Naive thymus-derived CD4-positive, alpha-beta T cell (primary cell): ENCODE measurements around the gene LMNB1. TPM values are rescaled to one million over a fixed set of nuclear protein-coding genes. Genes with fewer than 3 reads are reported as not detected.
"Not testable (repeated sequence)": the region's sequence is repeated elsewhere in the genome, so short reads cannot be mapped to it uniquely, and the experiment has no call there.

Experiments
- ATAC-seq: fragments of 150-1000 bp; cut with Tn5 transposase; 2 replicates; pipeline ENCODE4 v1.10.0; 2021; ENCODE audit warnings: mild to moderate bottlenecking, moderate library complexity
- CTCF ChIA-PET: fragments of 350-600 bp; sonication (Branson Sonifier 250); formaldehyde crosslinking; loops from one replicate; lab custom pipeline; 2021; ENCODE audit warnings: antibody characterized with exemption; lab: Charles Lee
- POLR2A ChIA-PET: fragments of 350-600 bp; sonication (Branson Sonifier 250); formaldehyde crosslinking; loops from one replicate; lab custom pipeline; 2021; ENCODE audit warnings: antibody characterized with exemption, inconsistent platforms; lab: Charles Lee
- DNase-seq, 9 donors: peaks; one replicate each; pipeline versions ENCODE4 v3.0.0 to v3.0.0-alpha.2; 2020 to 2022; ENCODE audit warnings: mixed read lengths in 1 of 9
- H3K27ac ChIP-seq: one replicate; pipeline ENCODE4 v1.7.0; 2013; ENCODE audit warnings: mild to moderate bottlenecking, low read depth, low read length, moderate library complexity
- H3K27me3 ChIP-seq, 2 donors: one replicate each; pipeline ENCODE4 v1.7.0; 2013; ENCODE audit warnings: low read length in 2 of 2, mild to moderate bottlenecking in 2 of 2, moderate library complexity in 2 of 2; ENCODE audit not compliant: control insufficient read depth in 2 of 2, insufficient read depth in 2 of 2
- H3K36me3 ChIP-seq, 3 experiments: 1 replicate in 2 of 3; 2 replicates in 1 of 3; pipeline ENCODE4 v1.7.0; 2013; ENCODE audit warnings: low read length in 3 of 3, mild to moderate bottlenecking in 3 of 3, moderate library complexity in 1 of 3; ENCODE audit not compliant: insufficient read depth in 3 of 3, control insufficient read depth in 2 of 3
- H3K4me1 ChIP-seq, 2 donors: one replicate each; pipeline ENCODE4 v1.7.0; 2013; ENCODE audit warnings: low read length in 2 of 2, mild to moderate bottlenecking in 2 of 2, moderate library complexity in 1 of 2; ENCODE audit not compliant: control insufficient read depth in 2 of 2, insufficient read depth in 2 of 2
- H3K4me3 ChIP-seq: 2 replicates; pipeline ENCODE4 v1.7.0; 2013; ENCODE audit warnings: mild to moderate bottlenecking, low read length
- H3K9me3 ChIP-seq, 3 experiments: 1 replicate in 2 of 3; 2 replicates in 1 of 3; pipeline ENCODE4 v1.7.0; 2013; ENCODE audit warnings: low read length in 3 of 3; ENCODE audit not compliant: control insufficient read depth in 2 of 3
- H3K27ac Mint-ChIP-seq, 9 donors: one replicate each; pipeline ENCODE4 v1.8.0; 2020 to 2022; ENCODE audit warnings: mixed read lengths in 9 of 9, mild to moderate bottlenecking in 8 of 9, moderate library complexity in 5 of 9, inconsistent platforms in 2 of 9
- H3K27me3 Mint-ChIP-seq, 5 donors: one replicate each; pipeline ENCODE4 v1.8.0; 2021 to 2022; ENCODE audit warnings: mixed read lengths in 5 of 5, mild to moderate bottlenecking in 1 of 5
- H3K36me3 Mint-ChIP-seq, 5 donors: one replicate each; pipeline ENCODE4 v1.8.0; 2020 to 2022; ENCODE audit warnings: mixed read lengths in 5 of 5, mild to moderate bottlenecking in 3 of 5, inconsistent platforms in 1 of 5
- H3K4me1 Mint-ChIP-seq, 7 donors: one replicate each; pipeline ENCODE4 v1.8.0; 2020 to 2022; ENCODE audit warnings: mixed read lengths in 7 of 7, mild to moderate bottlenecking in 3 of 7, inconsistent platforms in 1 of 7
- H3K4me3 Mint-ChIP-seq, 10 donors: one replicate each; pipeline ENCODE4 v1.8.0; 2020 to 2022; ENCODE audit warnings: mild to moderate bottlenecking in 10 of 10, mixed read lengths in 10 of 10, moderate library complexity in 6 of 10, inconsistent platforms in 2 of 10
- H3K9me3 Mint-ChIP-seq, 11 donors: one replicate each; pipeline ENCODE4 v1.8.0; 2020 to 2022; ENCODE audit warnings: mixed read lengths in 11 of 11, mild to moderate bottlenecking in 4 of 11, inconsistent platforms in 1 of 11, moderate library complexity in 1 of 11
- intact Hi-C, 2 donors: fragments of 100-400 bp; cut with micrococcal nuclease; formaldehyde crosslinking; loops; one replicate each; pipeline ENCODE4 v1.15.1; 2023
- polyA plus RNA-seq, 2 donors: library from polyadenylated mRNA; unstranded; fragments of 300-500 nt; fragmentation: Illumina TruSeq; gene quantifications; one replicate each; pipeline ENCODE4 v1.2.3, GENCODE V29; 2021
- total RNA-seq, 6 experiments: library from RNA in 5 of 6; stranded (reverse) in 5 of 6; gene quantifications; 1 replicate in 5 of 6; 2 replicates in 1 of 6; pipeline ENCODE4 v1.2.3 and lab custom pipeline; 2021 to 2026

Gene LMNB1, protein sequence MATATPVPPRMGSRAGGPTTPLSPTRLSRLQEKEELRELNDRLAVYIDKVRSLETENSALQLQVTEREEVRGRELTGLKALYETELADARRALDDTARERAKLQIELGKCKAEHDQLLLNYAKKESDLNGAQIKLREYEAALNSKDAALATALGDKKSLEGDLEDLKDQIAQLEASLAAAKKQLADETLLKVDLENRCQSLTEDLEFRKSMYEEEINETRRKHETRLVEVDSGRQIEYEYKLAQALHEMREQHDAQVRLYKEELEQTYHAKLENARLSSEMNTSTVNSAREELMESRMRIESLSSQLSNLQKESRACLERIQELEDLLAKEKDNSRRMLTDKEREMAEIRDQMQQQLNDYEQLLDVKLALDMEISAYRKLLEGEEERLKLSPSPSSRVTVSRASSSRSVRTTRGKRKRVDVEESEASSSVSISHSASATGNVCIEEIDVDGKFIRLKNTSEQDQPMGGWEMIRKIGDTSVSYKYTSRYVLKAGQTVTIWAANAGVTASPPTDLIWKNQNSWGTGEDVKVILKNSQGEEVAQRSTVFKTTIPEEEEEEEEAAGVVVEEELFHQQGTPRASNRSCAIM
- 100 to 1,000 TPM in 1 of 5 experiments, 10 to 100 TPM in 4; 20.8 to 218 (median 32.6) TPM for total RNA-seq
- 10 to 100 TPM; 10.5 to 11.3 TPM for polyA plus RNA-seq
- total RNA-seq (lab: John Stamatoyannopoulos, UW), result 32.6 reads per million, percentile 62 among the genes with 10 or more reads in this experiment

DNA sequence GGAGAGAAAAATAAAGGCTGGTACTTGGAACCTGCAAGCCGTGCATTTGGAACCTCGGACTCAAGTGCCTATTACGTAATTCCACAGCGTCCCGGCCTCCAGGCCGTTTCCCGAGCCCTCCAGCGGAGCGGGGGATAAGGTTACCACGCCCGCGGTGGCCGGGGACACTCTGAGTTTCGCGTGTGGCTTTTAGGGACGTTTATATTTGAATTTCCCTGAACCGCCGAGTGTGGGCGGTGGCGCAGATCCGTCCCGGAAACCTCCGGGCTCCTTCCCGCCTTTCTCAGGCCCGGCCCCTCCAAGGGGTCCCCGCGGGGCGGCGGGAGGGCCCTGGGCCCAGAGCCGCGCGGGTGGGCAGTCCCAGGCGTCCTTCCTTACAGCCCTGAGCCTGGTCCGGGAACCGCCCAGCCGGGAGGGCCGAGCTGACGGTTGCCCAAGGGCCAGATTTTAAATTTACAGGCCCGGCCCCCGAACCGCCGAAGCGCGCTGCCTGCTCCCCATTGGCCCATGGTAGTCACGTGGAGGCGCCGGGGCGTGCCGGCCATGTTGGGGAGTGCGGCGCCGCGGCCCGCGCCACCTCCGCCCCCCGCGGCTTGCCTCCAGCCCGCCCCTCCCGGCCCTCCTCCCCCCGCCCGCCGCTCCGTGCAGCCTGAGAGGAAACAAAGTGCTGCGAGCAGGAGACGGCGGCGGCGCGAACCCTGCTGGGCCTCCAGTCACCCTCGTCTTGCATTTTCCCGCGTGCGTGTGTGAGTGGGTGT lies at the start of gene LMNB1:
LMNB1 (plus strand) TSS at position 638 of the 758 bp plus-strand sequence. CDS start 373 bp downstream, outside the sequence.
- no peaks in the 10 kb centered on the region for H3K27me3 ChIP-seq
- H3K36me3 ChIP-seq, result peaks cover 0 to 10% (median 0%) of the 10 kb centered on the region in 3 experiments
- DNase-seq, result peak; percentile 90 to 98 (median 94)
- peaks cover 18 to 22% of the 10 kb centered on the region in 2 donors for H3K4me1 ChIP-seq
- no peaks in the 10 kb centered on the region for H3K9me3 ChIP-seq
- H3K4me1 Mint-ChIP-seq, result peaks cover 6 to 31% (median 25%) of the 10 kb centered on the region in 7 donors
- H3K36me3 Mint-ChIP-seq, result peaks cover 0 to 12% (median 0%) of the 10 kb centered on the region in 5 donors
- H3K4me3 Mint-ChIP-seq, result peak within 1 kb of the TSS; percentile 89 to 97 (median 96)
- H3K4me3 ChIP-seq, result peak within 1 kb of the TSS; percentile 93
- peak; percentile 86 for ATAC-seq
- H3K27me3 Mint-ChIP-seq, result no peaks in the 10 kb centered on the region
- no peaks in the 10 kb centered on the region for H3K9me3 Mint-ChIP-seq
- ChIA-PET CTCF (interaction anchor here (1.2 to 6.0 kb wide), 2 partner anchors 99 to 169 kb away, joined by 3 to 95 read pairs; no protein-coding TSS in a partner anchor), POLR2A (interaction anchor here (0.8 to 3.1 kb wide), 15 partner anchors 10 to 452 kb away, joined by 3 to 31 read pairs (median 7); partner anchors contain the start of genes ALDH7A1 and MARCHF3)
- peak within 1 kb of the TSS; percentile 97 for H3K27ac ChIP-seq
- intact Hi-C loops, result loop anchor here (1.0 to 10.0 kb wide), 15 partner anchors 14 to 1307 kb away; partner anchors contain the start of genes GRAMD2B (in 2 of the 2), C5orf63 (in 1 of the 2) and SLC12A2 (in 1 of the 2)
- peak within 1 kb of the TSS; percentile 91 to 99 (median 95) for H3K27ac Mint-ChIP-seq

DNA sequence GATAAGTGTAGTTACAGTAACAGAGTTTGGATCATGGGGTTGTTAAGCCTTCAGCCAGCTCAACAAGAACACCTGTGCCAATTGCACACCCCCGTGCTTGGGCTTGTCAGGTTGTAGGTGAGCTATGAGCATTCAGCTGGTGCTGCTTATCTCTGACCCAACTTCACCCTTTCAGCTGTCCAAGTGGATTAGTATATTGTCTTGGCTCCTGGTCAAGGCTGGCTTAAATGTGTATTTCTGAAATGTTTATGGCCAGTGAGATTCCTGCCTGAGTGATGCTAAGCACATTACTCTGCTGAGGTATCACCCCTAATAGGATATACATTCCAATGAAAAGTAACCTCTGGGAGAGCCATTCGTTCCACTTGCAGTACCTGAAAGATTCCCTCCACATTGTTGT lies 44.2 kb upstream of the LMNB1 start:
- Histone ChIP-seq H3K36me3 (no peaks in the 10 kb centered on the region), H3K27me3 (no peaks in the 10 kb centered on the region), H3K9me3 (no peaks in the 10 kb centered on the region), H3K4me1 (no peaks in the 10 kb centered on the region), H3K27ac (no peak overlapping the region), H3K4me3 (no peak overlapping the region)
- intact Hi-C loops, result loop anchor here in 1 of 2 donors (5.0 kb wide), 1 partner anchor 45 kb away; the partner anchor contains the start of gene LMNB1
- ATAC-seq (no peak), DNase-seq (no peak)
- Mint-ChIP-seq H3K4me3 (no peak overlapping the region), H3K4me1 (peaks cover 0 to 12% (median 5%) of the 10 kb centered on the region in 7 donors), H3K27me3 (peaks cover 0 to 1% (median 0%) of the 10 kb centered on the region in 5 donors), H3K9me3 (no peaks in the 10 kb centered on the region), H3K27ac (no peak overlapping the region), H3K36me3 (no peaks in the 10 kb centered on the region)
- ChIA-PET POLR2A (no interaction called here), CTCF (no interaction called here)

DNA sequence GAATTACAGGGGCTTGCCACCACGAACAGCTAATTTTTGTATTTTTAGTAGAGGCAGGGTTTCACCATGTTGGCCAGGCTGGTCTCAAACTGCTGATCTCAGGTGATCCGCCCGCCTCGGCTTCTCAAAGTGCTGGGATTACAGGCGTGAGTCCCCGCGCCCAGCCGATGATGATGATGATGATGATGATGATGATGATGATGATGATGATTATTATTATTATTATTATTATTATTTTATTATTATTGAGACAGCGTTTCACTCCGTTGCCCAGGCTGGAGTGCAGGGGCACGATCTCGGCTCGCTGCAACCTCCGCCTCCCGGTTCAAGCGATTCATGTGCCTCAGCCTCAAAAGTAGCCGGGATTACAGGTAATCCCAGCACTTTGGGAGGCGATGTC lies 42.4 kb upstream of the LMNB1 start:
- H3K27me3 ChIP-seq, ATAC-seq, H3K4me3 Mint-ChIP-seq, H3K36me3 Mint-ChIP-seq, H3K27ac Mint-ChIP-seq, H3K9me3 ChIP-seq, H3K27ac ChIP-seq, POLR2A ChIA-PET, H3K27me3 Mint-ChIP-seq, H3K4me3 ChIP-seq, H3K36me3 ChIP-seq, H3K4me1 ChIP-seq, H3K9me3 Mint-ChIP-seq, DNase-seq, CTCF ChIA-PET: not testable (repeated sequence)
- intact Hi-C loops, result loop anchor here in 1 of 2 donors (5.0 kb wide), 1 partner anchor 43 kb away; the partner anchor contains the start of gene LMNB1
- peaks cover 0 to 12% (median 5%) of the 10 kb centered on the region in 7 donors for H3K4me1 Mint-ChIP-seq

DNA sequence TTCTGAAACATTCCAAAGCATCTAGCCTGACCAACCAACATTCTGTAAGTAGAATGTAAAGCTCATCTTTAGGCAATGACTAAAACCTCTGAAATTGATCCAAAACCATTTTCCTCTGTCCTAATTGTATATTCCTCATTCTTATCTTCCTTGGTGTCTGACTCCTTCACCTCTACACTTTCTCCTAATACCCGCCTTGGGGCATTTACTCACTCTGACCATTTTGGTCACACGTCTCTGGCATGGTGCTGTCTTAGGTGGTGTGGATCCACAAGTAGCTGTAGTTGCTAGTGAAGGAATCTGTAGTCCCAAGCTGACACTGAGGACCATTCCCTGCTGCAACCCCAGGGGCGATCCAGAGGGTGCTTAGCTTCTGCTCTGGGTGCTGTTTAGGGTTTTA lies 40.8 kb upstream of the LMNB1 start:
- H3K36me3 Mint-ChIP-seq, result no peaks in the 10 kb centered on the region
- no peaks in the 10 kb centered on the region for H3K36me3 ChIP-seq
- no peak overlapping the region for H3K27ac ChIP-seq
- H3K27me3 ChIP-seq, result no peaks in the 10 kb centered on the region
- ChIA-PET POLR2A (no interaction called here), CTCF (no interaction called here)
- no peak overlapping the region for H3K27ac Mint-ChIP-seq
- H3K9me3 Mint-ChIP-seq, result no peaks in the 10 kb centered on the region
- intact Hi-C loops, result no loop called here
- H3K9me3 ChIP-seq, result no peaks in the 10 kb centered on the region
- H3K27me3 Mint-ChIP-seq, result peaks cover 0 to 5% (median 2%) of the 10 kb centered on the region in 5 donors
- peaks cover 0 to 1% (median 0%) of the 10 kb centered on the region in 7 donors for H3K4me1 Mint-ChIP-seq
- DNase-seq, result no peak
- ATAC-seq, result no peak
- no peak overlapping the region for H3K4me3 Mint-ChIP-seq
- no peak overlapping the region for H3K4me3 ChIP-seq
- H3K4me1 ChIP-seq, result no peaks in the 10 kb centered on the region

DNA sequence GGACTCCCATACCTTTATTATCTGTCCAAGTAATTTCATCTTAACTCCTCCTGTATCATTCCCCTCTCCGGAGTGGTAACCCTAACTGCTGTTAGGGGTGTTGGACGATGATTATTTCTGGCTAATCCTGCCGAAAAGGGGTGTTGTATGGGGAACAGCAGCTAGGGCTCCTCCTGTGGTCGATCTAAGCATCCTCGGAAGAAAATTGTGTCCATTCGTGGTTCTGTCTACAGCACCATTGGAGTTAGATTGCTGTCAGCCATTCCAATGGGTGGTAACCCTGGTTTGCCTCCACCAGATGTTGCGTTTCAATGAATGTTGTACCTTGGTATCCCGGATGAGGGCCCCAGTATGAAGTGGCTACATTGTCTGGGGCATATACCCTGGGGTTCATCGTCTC lies 35.6 kb upstream of the LMNB1 start:
- no peaks in the 10 kb centered on the region for H3K9me3 ChIP-seq
- H3K36me3 Mint-ChIP-seq, result no peaks in the 10 kb centered on the region
- H3K27me3 Mint-ChIP-seq, result peaks cover 0 to 5% (median 2%) of the 10 kb centered on the region in 5 donors
- no peak for ATAC-seq
- no peak overlapping the region for H3K4me3 Mint-ChIP-seq
- peaks cover 0 to 10% (median 0%) of the 10 kb centered on the region in 7 donors for H3K4me1 Mint-ChIP-seq
- no peak for DNase-seq
- no peaks in the 10 kb centered on the region for H3K27me3 ChIP-seq
- H3K4me1 ChIP-seq, result no peaks in the 10 kb centered on the region
- intact Hi-C loops, result loop anchor here in 1 of 2 donors (10.0 kb wide), 1 partner anchor 1343 kb away; the partner anchor contains the start of gene SLC12A2
- no peaks in the 10 kb centered on the region for H3K9me3 Mint-ChIP-seq
- no peaks in the 10 kb centered on the region for H3K36me3 ChIP-seq
- no peak overlapping the region for H3K27ac ChIP-seq
- ChIA-PET POLR2A (no interaction called here), CTCF (no interaction called here)
- H3K4me3 ChIP-seq, result no peak overlapping the region
- H3K27ac Mint-ChIP-seq, result peak overlapping the region in 1 of 9 donors; percentile 70

DNA sequence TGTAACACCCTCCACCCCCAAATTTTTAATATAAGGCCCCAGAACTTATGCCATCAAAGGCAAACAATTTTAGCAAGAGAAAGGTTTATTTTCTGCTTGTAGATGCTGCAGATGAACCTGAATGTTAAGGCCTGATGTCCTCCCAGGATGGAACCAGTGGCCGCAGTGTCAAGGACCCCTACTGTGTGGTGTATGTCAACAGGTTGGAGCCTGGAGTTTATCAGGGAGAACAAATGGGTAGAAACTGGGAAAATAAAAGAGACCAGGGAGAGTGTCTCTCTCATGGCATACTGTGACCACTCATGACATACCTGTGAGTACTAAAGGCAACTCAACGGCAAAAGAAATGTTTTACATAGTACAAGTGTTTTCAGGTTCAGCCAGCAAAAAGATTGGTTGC lies 34.5 kb upstream of the LMNB1 start:
- DNase-seq (no peak), ATAC-seq (no peak)
- no peak overlapping the region for H3K4me3 ChIP-seq
- H3K27ac ChIP-seq, result no peak overlapping the region
- POLR2A ChIA-PET, result no interaction called here
- Mint-ChIP-seq H3K4me1 (peaks cover 0 to 19% (median under 1%) of the 10 kb centered on the region in 7 donors), H3K4me3 (no peak overlapping the region), H3K36me3 (no peaks in the 10 kb centered on the region), H3K27ac (no peak overlapping the region), H3K9me3 (no peaks in the 10 kb centered on the region), H3K27me3 (peaks cover 0 to 5% (median 2%) of the 10 kb centered on the region in 5 donors)
- H3K9me3 ChIP-seq, result no peaks in the 10 kb centered on the region
- intact Hi-C loops, result loop anchor here in 1 of 2 donors (10.0 kb wide), 1 partner anchor 1342 kb away; the partner anchor contains the start of gene SLC12A2
- H3K27me3 ChIP-seq, result no peaks in the 10 kb centered on the region
- no peaks in the 10 kb centered on the region for H3K4me1 ChIP-seq
- CTCF ChIA-PET, result no interaction called here
- H3K36me3 ChIP-seq, result no peaks in the 10 kb centered on the region
